H1 (cell line): ENCODE measurements around the gene SLC51B. TPM values are rescaled to one million over a fixed set of nuclear protein-coding genes. Genes with fewer than 3 reads are reported as not detected.
"Not testable (repeated sequence)": the region's sequence is repeated elsewhere in the genome, so short reads cannot be mapped to it uniquely, and the experiment has no call there.

ENCODE experiments used
- CTCF ChIA-PET: fragments of 300-600 bp; sonication (Branson Sonifier 250); formaldehyde crosslinking; loops from one replicate; lab custom pipeline; 2021; ENCODE audit not compliant: partially characterized antibody; lab: Charles Lee
- POLR2A ChIA-PET: fragments of 300-600 bp; sonication (Branson Sonifier 250); formaldehyde crosslinking; loops from one replicate; lab custom pipeline; 2021; ENCODE audit warnings: inconsistent platforms; ENCODE audit not compliant: partially characterized antibody; lab: Charles Lee
- DNase-seq, 2 experiments: peaks; one replicate each; pipeline versions ENCODE4 v3.0.0 to v3.0.0-alpha.2; 2010 to 2022; ENCODE audit warnings: low spot score in 2 of 2, low read depth in 1 of 2, mixed read lengths in 1 of 2
- FAIRE-seq: peaks from 2 replicates; lab custom pipeline; 2011; peaks lifted over from hg19 to GRCh38; lab: Jason Lieb, UNC
- H2AFZ ChIP-seq: 2 replicates; pipeline ENCODE4 v1.8.1; 2012; ENCODE audit warnings: low read length, inconsistent platforms
- H2AK5ac ChIP-seq: 2 replicates; pipeline ENCODE4 v1.6.1; 2013; ENCODE audit warnings: low read depth, low read length
- H2BK120ac ChIP-seq: replicated peaks from 2 replicates; pipeline ENCODE3; 2013; ENCODE audit warnings: low read depth, low read length, inconsistent platforms
- H2BK12ac ChIP-seq: 2 replicates; pipeline ENCODE4 v1.6.1; 2013; ENCODE audit warnings: low read depth, low read length
- H2BK15ac ChIP-seq: 2 replicates; pipeline ENCODE4 v1.6.1; 2013; ENCODE audit warnings: low read length
- H2BK20ac ChIP-seq: 2 replicates; pipeline ENCODE4 v1.6.1; 2013; ENCODE audit warnings: low read length
- H2BK5ac ChIP-seq: 2 replicates; pipeline ENCODE4 v1.6.1; 2013; ENCODE audit warnings: low read depth, low read length
- H3K14ac ChIP-seq: 2 replicates; pipeline ENCODE4 v1.6.1; 2013; ENCODE audit warnings: inconsistent platforms; ENCODE audit not compliant: insufficient read length
- H3K18ac ChIP-seq: 2 replicates; pipeline ENCODE4 v1.6.1; 2013; ENCODE audit warnings: low read length; ENCODE audit errors: extremely low read depth
- H3K23ac ChIP-seq: 2 replicates; pipeline ENCODE4 v1.6.1; 2013; ENCODE audit warnings: inconsistent platforms; ENCODE audit not compliant: insufficient read length
- H3K23me2 ChIP-seq: 2 replicates; pipeline ENCODE4 v1.6.1; 2013; ENCODE audit warnings: low read depth, low read length
- H3K27ac ChIP-seq: 2 replicates; pipeline ENCODE4 v1.6.1; 2011; ENCODE audit warnings: low read depth, low read length, inconsistent platforms
- H3K27me3 ChIP-seq, 4 experiments: replicated peaks in 1 of 4; 1 replicate in 1 of 4; 2 replicates in 3 of 4; pipeline versions ENCODE4 v1.6.1 to v1.8.1; 2011 to 2013; ENCODE audit warnings: low read length in 3 of 4, mild to moderate bottlenecking in 3 of 4, inconsistent platforms in 2 of 4, mixed read lengths in 2 of 4, moderate library complexity in 1 of 4; ENCODE audit not compliant: control insufficient read depth in 3 of 4, insufficient read depth in 3 of 4; ENCODE audit errors: extremely low read depth in 1 of 4
- H3K36me3 ChIP-seq, 4 experiments: 2 replicates each; pipeline versions ENCODE4 v1.6.1 to v1.8.1; 2011 to 2013; ENCODE audit warnings: mild to moderate bottlenecking in 4 of 4, low read length in 3 of 4, moderate library complexity in 2 of 4, control low read depth in 1 of 4, inconsistent platforms in 1 of 4; ENCODE audit not compliant: insufficient read depth in 4 of 4, control insufficient read depth in 2 of 4
- H3K4ac ChIP-seq: replicated peaks from 2 replicates; pipeline ENCODE3; 2013; ENCODE audit warnings: low read length, low read depth, mixed read lengths, inconsistent platforms; ENCODE audit not compliant: insufficient read length
- H3K4me1 ChIP-seq, 4 experiments: replicated peaks in 1 of 4; 1 replicate in 1 of 4; 2 replicates in 3 of 4; pipeline versions ENCODE4 v1.6.1 to v1.8.1; 2011 to 2013; ENCODE audit warnings: low read length in 3 of 4, inconsistent platforms in 2 of 4, mixed read lengths in 1 of 4; ENCODE audit not compliant: insufficient read depth in 4 of 4, control insufficient read depth in 3 of 4
- H3K4me2 ChIP-seq, 2 experiments: 2 replicates each; pipeline versions ENCODE4 v1.6.1 to v1.8.1; 2011 to 2013; ENCODE audit warnings: low read depth in 2 of 2, low read length in 2 of 2, control low read depth in 1 of 2, inconsistent platforms in 1 of 2, mild to moderate bottlenecking in 1 of 2; ENCODE audit not compliant: insufficient read depth in 1 of 2
- H3K4me3 ChIP-seq, 4 experiments: fragments of 200-600, 300-600 bp in 1 of 4; sonication (generic), shearing (Covaris generic), sonication (Bioruptor Twin) in 1 of 4; 2 replicates each; pipeline versions ENCODE4 v1.5.1 to v1.8.1; 2011 to 2016; ENCODE audit warnings: low read length in 4 of 4, low read depth in 3 of 4, control low read depth in 2 of 4, inconsistent platforms in 2 of 4, mild to moderate bottlenecking in 2 of 4, mixed read lengths in 1 of 4, moderate library complexity in 1 of 4; ENCODE audit not compliant: insufficient read depth in 2 of 4; ENCODE audit errors: extremely low read depth in 1 of 4
- H3K56ac ChIP-seq: replicated peaks from 2 replicates; pipeline ENCODE3; 2013; ENCODE audit warnings: low read depth, mild to moderate bottlenecking, mixed read lengths, low read length, inconsistent platforms; ENCODE audit not compliant: insufficient read length
- H3K79me1 ChIP-seq: 2 replicates; pipeline ENCODE4 v1.6.1; 2013; ENCODE audit warnings: low read depth, low read length, control low read depth
- H3K79me2 ChIP-seq, 2 experiments: 2 replicates each; pipeline versions ENCODE4 v1.6.1 to v1.8.1; 2012 to 2013; ENCODE audit warnings: low read length in 2 of 2, mild to moderate bottlenecking in 2 of 2, inconsistent platforms in 1 of 2; ENCODE audit not compliant: insufficient read depth in 2 of 2, control insufficient read depth in 1 of 2
- H3K9ac ChIP-seq, 4 experiments: replicated peaks in 1 of 4; 1 replicate in 1 of 4; 2 replicates in 3 of 4; pipeline versions ENCODE4 v1.6.1 to v1.8.1; 2011 to 2013; ENCODE audit warnings: low read depth in 3 of 4, low read length in 3 of 4, control low read depth in 2 of 4, mild to moderate bottlenecking in 2 of 4, moderate library complexity in 2 of 4, inconsistent platforms in 1 of 4; ENCODE audit errors: extremely low read depth in 1 of 4
- H3K9me3 ChIP-seq, 2 experiments: 2 replicates each; pipeline versions ENCODE4 v1.6.1 to v1.8.1; 2012 to 2013; ENCODE audit warnings: mild to moderate bottlenecking in 2 of 2, moderate library complexity in 2 of 2, control low read depth in 1 of 2, inconsistent platforms in 1 of 2, low read depth in 1 of 2, low read length in 1 of 2, mixed read lengths in 1 of 2; ENCODE audit not compliant: insufficient read depth in 2 of 2
- H4K20me1 ChIP-seq, 2 experiments: replicated peaks in 1 of 2; 2 replicates each; pipeline versions ENCODE3 to v1.8.1; 2011 to 2013; ENCODE audit warnings: inconsistent platforms in 2 of 2, low read length in 2 of 2, mild to moderate bottlenecking in 1 of 2; ENCODE audit not compliant: insufficient read depth in 2 of 2, control insufficient read depth in 1 of 2
- H4K5ac ChIP-seq: 2 replicates; pipeline ENCODE4 v1.6.1; 2013; ENCODE audit warnings: low read length, low read depth, mixed read lengths, inconsistent platforms; ENCODE audit not compliant: insufficient read length
- H4K8ac ChIP-seq: 2 replicates; pipeline ENCODE4 v1.8.0; 2013; ENCODE audit warnings: mild to moderate bottlenecking, moderate library complexity, low read length, inconsistent platforms; ENCODE audit not compliant: insufficient read depth; ENCODE audit errors: extremely low read depth
- H4K91ac ChIP-seq: replicated peaks from 2 replicates; pipeline ENCODE3; 2013; ENCODE audit warnings: low read length, mixed read lengths, inconsistent platforms; ENCODE audit not compliant: insufficient read length
- YY1 ChIP-seq: IDR thresholded peaks from 2 replicates; pipeline ENCODE4 v1.6.1; 2011; ENCODE audit warnings: low read depth, mild to moderate bottlenecking, low read length
- WGBS, 2 experiments: shearing (Covaris generic) in 1 of 2; methylation state at CpG; one replicate each; pipeline versions ENCODE4 v1.1.6 to v1.1.7; 2013 to 2015; ENCODE audit warnings: low lambda C conversion rate in 2 of 2, mixed read lengths in 2 of 2, inconsistent platforms in 1 of 2, low coverage in 1 of 2, missing lambda C conversion rate in 1 of 2; ENCODE audit not compliant: insufficient replicate concordance in 2 of 2, insufficient coverage in 1 of 2, insufficient read length in 1 of 2; ENCODE audit errors: extremely low coverage in 1 of 2, missing lambda C conversion rate in 1 of 2; 5-methylcytosine and 5-hydroxymethylcytosine counted together
- polyA plus RNA-seq, 7 experiments: library from polyadenylated mRNA; depleted of rRNA in 3 of 7; stranded (reverse) in 5 of 7; unstranded in 2 of 7; fragments of >200 nt in 5 of 7; fragments of 200-250 nt in 2 of 7; gene quantifications; 1 replicate in 5 of 7; 2 replicates in 1 of 7; 4 replicates in 1 of 7; pipeline versions ENCODE4 v1.2.1 to v1.2.3, GENCODE V29; 2011 to 2013; ENCODE audit warnings: missing spikeins in 2 of 7, mixed read lengths in 2 of 7
- total RNA-seq: library from RNA; stranded (reverse); fragmentation: NEBNext Ultra II Directional; extraction: Animal tissue kit (Norgen Biotek cat#: 25700); gene quantifications from 2 replicates; pipeline ENCODE4 v1.2.1, GENCODE V29; 2021

Gene SLC51B
- total and polyA plus RNA-seq, 2 of the 8 experiments (the other 6 are each of a cell fraction or from before 2014, with no cell fraction given), result not detected

- no peak for TF ChIP-seq YY1
- TF ChIP-seq, all 59 proteins: peak for 0
These were observed 27.4 kb downstream of the SLC51B start (continued) for GRCh38 chr15:65072617-65073016.

DNA sequence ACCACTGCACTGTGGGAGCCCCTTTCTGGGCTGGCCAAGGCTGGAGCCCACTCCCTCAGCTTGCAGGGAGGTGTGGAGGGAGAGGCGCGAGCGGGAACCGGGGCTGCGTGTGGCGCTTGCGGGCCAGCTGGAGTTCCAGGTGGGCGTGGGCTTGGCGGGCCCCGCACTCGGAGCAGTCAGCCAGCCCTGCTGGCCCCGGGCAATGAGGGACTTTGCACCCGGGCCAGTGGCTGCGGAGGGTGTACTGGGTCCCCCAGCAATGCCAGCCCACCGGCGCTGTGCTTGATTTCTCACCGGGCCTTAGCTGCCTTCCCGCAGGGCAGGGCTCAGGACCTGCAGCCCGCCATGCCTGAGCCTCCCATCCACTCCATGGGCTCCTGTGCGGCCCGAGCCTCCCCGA, 29.8 kb downstream of the SLC51B start:
- H4K20me1 ChIP-seq, H3K14ac ChIP-seq, H2BK12ac ChIP-seq, H2AFZ ChIP-seq, H3K18ac ChIP-seq, H3K36me3 ChIP-seq, H4K5ac ChIP-seq, H4K91ac ChIP-seq, H3K9ac ChIP-seq, H3K27me3 ChIP-seq, H3K79me1 ChIP-seq, H4K8ac ChIP-seq, H2BK5ac ChIP-seq, H3K4me1 ChIP-seq, H3K23me2 ChIP-seq, H3K4ac ChIP-seq, FAIRE-seq, H3K4me2 ChIP-seq, H2BK20ac ChIP-seq, DNase-seq, H3K4me3 ChIP-seq, H3K9me3 ChIP-seq, H2BK15ac ChIP-seq, H3K79me2 ChIP-seq, H3K56ac ChIP-seq, H2AK5ac ChIP-seq, H3K23ac ChIP-seq, H2BK120ac ChIP-seq, H3K27ac ChIP-seq: not testable (repeated sequence)
- ChIA-PET POLR2A (interaction anchor here (1.0 to 1.1 kb wide), 2 partner anchors 14 to 21 kb away, joined by 3 read pairs; no protein-coding TSS in a partner anchor), CTCF (interaction anchor here (1.5 to 32.9 kb wide), 6 partner anchors 10 to 41 kb away, joined by 7 to 1213 read pairs (median 52); partner anchors contain the start of genes RASL12 and SLC51B)
- 95% methylated on average over 15 of the region's 22 CpGs; no CpG with 5 or more reads in 1 of the 2 experiments for WGBS, 2 experiments
